Ovary (tissue), 3 donors: Measurements from ENCODE around the gene TPST2.

Experiments used
- EP300 ChIP-seq: sonication (generic); formaldehyde crosslinking; IDR thresholded peaks from one replicate; pipeline ENCODE4 v1.6.1; 2017; ENCODE audit warnings: antibody characterized with exemption
- POLR2A ChIP-seq: fragments of 450-650 bp; IDR thresholded peaks from one replicate; pipeline ENCODE4 v1.6.1; 2017; ENCODE audit warnings: antibody characterized with exemption, mild to moderate bottlenecking, moderate library complexity
- TF ChIP-seq, protein P1 (sequence below), 3 donors: fragments of 450-650 bp in 2 of 3; fragments of 200-600 bp in 1 of 3; IDR thresholded peaks; one replicate each; pipeline versions ENCODE4 v1.5.1 to v1.8.0; 2016 to 2022; ENCODE audit warnings: antibody characterized with exemption in 3 of 3, mild to moderate bottlenecking in 1 of 3
- donor health status: DM: no; HTN: no; CAD: no.

DNA sequence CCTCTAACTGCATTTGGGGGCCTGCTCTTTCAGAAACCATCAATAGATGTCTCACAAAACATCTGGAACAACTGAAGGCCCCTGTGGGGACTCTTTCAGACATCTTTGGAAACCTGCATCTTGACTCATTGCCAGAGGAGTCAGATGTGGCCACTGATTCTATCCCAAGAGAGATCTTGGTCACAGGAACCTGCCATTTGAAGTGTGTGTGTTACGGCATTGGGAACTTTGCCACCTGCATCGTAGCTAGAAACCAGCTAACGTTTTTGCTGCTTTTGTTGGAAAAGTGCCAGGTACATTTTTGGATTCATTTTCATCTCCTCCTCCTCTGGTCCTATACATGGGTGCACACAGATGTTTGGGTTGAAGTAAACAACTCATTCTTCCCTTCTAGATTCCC is 101.9 kb downstream of the TPST2 start:
- TF ChIP-seq POLR2A (no peak), EP300 (no peak)
- TF ChIP-seq, protein P1, sequence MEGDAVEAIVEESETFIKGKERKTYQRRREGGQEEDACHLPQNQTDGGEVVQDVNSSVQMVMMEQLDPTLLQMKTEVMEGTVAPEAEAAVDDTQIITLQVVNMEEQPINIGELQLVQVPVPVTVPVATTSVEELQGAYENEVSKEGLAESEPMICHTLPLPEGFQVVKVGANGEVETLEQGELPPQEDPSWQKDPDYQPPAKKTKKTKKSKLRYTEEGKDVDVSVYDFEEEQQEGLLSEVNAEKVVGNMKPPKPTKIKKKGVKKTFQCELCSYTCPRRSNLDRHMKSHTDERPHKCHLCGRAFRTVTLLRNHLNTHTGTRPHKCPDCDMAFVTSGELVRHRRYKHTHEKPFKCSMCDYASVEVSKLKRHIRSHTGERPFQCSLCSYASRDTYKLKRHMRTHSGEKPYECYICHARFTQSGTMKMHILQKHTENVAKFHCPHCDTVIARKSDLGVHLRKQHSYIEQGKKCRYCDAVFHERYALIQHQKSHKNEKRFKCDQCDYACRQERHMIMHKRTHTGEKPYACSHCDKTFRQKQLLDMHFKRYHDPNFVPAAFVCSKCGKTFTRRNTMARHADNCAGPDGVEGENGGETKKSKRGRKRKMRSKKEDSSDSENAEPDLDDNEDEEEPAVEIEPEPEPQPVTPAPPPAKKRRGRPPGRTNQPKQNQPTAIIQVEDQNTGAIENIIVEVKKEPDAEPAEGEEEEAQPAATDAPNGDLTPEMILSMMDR (IDR thresholded peaks at IDR 0.05): no peak
